GM13977 (cell line): ENCODE measurements around the gene DOCK9.

Experiments used
- DNase-seq: peaks from one replicate; pipeline ENCODE4 v3.0.0; 2012; ENCODE audit warnings: low spot score
- in situ Hi-C: fragments of 300-500 bp; cut with MboI; formaldehyde crosslinking; loops from one replicate; pipeline ENCODE4 v1.12.0; 2022; ENCODE audit warnings: low sequenced_read_pairs, low pct_unique_long_range_greater_than_20kb, mixed read lengths, inconsistent platforms; ENCODE audit not compliant: unreplicated experiment
- TF ChIP-seq, protein P1 (sequence below): IDR thresholded peaks from 2 replicates; pipeline ENCODE4 v1.5.1; 2012; ENCODE audit warnings: mild to moderate bottlenecking, control low read depth; ENCODE audit not compliant: insufficient read depth; ENCODE audit errors: extremely low read depth, missing control alignments

The DOCK9 gene

DNA sequence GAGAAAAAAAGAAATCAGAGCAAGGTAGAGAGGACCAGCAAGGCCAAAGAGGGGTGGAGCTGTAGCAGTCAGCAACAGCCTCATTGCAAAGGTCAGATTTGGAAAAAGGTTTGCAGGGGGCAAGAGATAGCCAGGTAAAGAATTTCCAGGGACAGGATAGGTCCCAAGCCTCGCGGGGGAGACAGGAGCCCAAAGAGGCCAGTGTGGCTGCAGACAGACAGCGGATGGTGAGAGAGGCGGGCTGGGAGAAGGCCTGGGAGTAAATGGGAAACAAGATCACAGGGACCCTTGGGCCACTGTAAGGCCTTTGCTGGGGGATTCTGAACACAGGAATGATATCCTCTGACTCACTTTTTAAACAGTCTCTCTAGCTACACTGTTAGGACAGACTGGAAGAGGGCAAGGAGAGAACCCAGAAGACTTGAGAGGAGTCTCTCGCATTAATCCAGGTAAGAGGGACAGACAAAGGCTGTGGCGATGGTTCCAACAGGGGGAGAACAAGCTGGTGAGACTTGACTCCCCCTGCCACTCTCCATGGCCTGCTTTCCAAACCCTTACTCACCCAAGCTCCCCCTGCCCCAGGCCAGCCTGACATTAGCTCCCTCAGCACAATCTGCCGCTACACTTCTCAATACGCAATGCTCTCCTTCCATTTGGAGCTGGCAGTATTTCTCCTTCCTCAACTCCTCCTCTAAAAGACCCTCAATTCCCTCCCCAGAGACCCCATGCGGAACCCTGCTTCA, 31.8 kb downstream of the DOCK9 start:
- DNase-seq = no peak
- in situ Hi-C loops = no loop called here

DNA sequence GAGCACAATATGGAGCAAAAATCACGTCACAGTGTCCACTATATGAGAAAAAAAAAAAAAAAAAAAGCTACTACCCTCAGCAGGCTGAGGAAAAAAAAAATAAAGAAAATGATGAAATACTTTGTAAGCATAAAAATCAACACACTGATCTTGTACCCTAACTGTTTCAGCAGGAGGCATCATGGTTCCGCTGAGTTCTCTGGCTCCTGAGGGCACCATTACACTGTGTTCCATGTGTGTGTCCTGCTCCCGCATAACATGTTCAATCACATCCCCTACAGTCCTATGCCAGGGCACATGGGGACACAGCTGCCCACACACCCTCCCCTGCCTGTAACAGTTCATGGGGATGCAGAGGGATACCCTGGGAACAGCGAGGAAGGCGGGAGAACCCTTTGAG, 33.5 kb downstream of the DOCK9 start:
- DNase-seq = no peak
- in situ Hi-C loops = no loop called here
- TF ChIP-seq, protein P1, sequence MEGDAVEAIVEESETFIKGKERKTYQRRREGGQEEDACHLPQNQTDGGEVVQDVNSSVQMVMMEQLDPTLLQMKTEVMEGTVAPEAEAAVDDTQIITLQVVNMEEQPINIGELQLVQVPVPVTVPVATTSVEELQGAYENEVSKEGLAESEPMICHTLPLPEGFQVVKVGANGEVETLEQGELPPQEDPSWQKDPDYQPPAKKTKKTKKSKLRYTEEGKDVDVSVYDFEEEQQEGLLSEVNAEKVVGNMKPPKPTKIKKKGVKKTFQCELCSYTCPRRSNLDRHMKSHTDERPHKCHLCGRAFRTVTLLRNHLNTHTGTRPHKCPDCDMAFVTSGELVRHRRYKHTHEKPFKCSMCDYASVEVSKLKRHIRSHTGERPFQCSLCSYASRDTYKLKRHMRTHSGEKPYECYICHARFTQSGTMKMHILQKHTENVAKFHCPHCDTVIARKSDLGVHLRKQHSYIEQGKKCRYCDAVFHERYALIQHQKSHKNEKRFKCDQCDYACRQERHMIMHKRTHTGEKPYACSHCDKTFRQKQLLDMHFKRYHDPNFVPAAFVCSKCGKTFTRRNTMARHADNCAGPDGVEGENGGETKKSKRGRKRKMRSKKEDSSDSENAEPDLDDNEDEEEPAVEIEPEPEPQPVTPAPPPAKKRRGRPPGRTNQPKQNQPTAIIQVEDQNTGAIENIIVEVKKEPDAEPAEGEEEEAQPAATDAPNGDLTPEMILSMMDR = no peak

More for the DNA sequence above, 31.8 kb downstream of the DOCK9 start:
- TF ChIP-seq, protein P1 = no peak

DNA sequence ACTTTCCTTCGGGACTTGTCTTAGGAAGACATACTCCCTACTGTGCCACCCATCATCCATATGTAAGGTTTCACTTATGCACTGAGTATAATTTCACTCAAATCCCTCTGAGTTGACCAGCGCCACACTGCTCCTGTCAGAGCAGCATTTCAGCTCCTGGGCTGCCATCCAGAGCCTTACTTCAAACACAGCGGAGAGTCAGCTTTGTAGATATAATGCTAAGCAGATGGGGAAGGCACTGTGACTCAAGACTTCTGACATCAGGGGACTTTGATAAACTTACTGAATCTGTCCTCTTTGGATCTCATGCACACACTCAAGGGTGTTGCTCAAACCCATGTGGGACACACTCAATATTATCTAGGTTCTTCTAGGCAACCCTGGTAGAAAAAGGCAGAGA, 34.9 kb downstream of the DOCK9 start:
- TF ChIP-seq, protein P1 = no peak
- in situ Hi-C loops = no loop called here
- DNase-seq = no peak

DNA sequence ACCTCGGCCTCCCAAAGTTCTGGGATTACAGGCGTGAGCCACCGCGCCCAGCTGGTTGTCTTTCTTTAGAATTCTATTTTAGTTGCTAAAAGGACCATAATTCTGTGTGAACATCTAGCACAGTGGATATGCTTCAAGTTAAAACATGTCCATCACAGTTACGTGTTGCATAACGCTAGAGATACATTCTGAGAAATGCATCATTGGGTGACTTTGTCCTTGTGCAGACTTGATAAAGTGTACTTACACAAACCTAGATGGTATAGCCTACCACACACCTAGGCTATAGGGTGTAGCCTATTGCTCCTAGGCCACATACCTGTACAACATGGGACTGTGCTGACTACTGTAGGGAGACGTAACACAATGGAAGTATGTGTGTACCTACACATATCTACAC, 35.4 kb downstream of the DOCK9 start:
- DNase-seq = no peak

DNA sequence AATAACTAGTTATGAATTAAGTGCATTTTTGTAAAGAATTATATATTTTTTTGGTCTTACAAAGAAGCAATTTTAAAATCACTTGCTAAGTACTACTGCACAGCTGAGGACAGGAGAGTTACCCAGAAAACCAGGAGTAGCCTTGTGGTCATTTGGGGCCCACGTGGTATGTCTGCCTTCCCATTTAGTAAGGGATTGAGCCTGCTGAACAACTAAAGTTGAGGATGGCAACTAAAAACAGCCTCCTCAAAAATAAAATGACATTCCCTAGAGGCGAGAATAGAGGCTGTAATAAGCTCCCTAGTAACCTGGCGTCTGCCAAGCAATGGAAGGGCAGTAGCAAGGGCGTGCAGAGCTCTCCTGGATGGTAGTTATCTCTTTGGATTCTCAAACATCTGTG, 36.3 kb downstream of the DOCK9 start:
- in situ Hi-C loops = no loop called here
- DNase-seq = no peak
- TF ChIP-seq, protein P1 = no peak

More for the DNA sequence above, 35.4 kb downstream of the DOCK9 start:
- TF ChIP-seq, protein P1 = no peak
- in situ Hi-C loops = no loop called here

DNA sequence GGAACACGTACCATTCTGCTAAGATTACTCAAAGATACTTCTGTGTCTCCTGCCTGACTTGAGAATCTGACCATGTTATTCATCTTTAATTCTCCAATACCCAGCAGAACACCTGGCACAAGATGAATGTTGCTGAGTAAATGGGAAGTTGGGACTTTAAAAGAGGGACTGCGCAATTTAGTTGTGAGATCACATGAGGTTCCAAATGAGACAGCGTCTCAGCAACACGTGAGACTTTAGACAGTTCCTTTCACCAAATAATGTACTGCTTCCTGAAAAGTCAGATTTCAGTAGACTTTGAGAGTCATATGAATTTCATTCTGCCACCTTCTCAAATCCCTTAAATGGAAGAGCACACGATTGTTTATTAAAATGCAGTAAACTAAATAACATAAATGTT, 36.7 kb downstream of the DOCK9 start:
- TF ChIP-seq, protein P1 = no peak
- in situ Hi-C loops = no loop called here
- DNase-seq = no peak
